ENCODE results near the gene GTF3C1. TPM values are rescaled to one million over a fixed set of nuclear protein-coding genes. Genes with fewer than 3 reads are reported as not detected.
"Not testable (repeated sequence)": the region's sequence is repeated elsewhere in the genome, so short reads cannot be mapped to it uniquely, and the experiment has no call there.

The GTF3C1 gene
- total RNA-seq, 1 donor from 2014 or later = 57.1 TPM

DNA sequence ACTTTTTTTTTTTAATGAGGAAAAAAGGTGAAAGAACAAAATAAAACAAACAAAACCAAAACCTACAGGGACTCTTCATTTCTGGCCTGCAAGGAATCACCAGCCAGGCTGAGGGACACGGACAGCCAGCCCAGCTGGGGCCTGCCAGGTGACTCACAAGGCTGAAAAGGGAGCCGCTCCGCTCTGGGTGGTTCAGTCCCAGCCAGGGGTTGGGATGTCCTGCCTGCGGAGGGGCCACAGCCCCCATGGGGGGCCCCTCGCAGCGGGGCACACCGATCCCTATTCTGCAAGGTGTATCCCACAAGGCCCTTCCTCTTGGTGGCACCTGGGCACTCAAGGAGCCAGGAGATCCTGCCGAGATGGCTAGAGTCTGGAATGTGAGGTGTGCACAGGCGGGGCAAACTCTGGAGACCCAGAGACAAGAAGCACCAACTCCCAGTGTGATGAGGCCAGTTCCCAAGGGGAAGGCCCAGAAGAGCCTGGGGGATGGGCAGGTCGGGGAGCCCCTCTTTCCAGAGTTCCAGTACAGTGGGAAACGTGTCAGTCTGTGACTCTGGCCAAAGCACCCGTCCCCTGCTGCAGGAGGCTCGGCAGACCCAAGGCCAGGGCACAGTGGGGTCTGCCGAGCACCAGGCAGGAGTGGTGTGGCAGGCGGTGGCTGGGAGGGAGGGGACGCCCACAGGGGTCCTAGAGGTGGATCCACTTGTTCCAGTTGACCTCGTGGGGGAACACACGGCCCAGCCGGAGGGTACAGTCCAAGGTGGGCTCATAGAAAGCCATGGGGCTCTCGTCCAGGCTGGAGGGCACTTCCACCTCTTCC, 88.8 kb downstream of the GTF3C1 start:
- ATAC-seq (no peak), DNase-seq (no peak)
- Histone ChIP-seq H3K4me1 (peaks cover 16% of the 10 kb centered on the region), H3K9me3 (no peaks in the 10 kb centered on the region), H3K27me3 (ENCODE audit: low read depth) (no peaks in the 10 kb centered on the region), H3K27ac (peak overlapping the region; percentile 24), H3K36me3 (peaks cover 67% of the 10 kb centered on the region), H3K4me3 (no peak overlapping the region)
- intact Hi-C loops (cut with DNase I) = no loop called here
- TF ChIP-seq, protein P1, sequence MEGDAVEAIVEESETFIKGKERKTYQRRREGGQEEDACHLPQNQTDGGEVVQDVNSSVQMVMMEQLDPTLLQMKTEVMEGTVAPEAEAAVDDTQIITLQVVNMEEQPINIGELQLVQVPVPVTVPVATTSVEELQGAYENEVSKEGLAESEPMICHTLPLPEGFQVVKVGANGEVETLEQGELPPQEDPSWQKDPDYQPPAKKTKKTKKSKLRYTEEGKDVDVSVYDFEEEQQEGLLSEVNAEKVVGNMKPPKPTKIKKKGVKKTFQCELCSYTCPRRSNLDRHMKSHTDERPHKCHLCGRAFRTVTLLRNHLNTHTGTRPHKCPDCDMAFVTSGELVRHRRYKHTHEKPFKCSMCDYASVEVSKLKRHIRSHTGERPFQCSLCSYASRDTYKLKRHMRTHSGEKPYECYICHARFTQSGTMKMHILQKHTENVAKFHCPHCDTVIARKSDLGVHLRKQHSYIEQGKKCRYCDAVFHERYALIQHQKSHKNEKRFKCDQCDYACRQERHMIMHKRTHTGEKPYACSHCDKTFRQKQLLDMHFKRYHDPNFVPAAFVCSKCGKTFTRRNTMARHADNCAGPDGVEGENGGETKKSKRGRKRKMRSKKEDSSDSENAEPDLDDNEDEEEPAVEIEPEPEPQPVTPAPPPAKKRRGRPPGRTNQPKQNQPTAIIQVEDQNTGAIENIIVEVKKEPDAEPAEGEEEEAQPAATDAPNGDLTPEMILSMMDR (IDR thresholded peaks at IDR 0.05) = no peak

DNA sequence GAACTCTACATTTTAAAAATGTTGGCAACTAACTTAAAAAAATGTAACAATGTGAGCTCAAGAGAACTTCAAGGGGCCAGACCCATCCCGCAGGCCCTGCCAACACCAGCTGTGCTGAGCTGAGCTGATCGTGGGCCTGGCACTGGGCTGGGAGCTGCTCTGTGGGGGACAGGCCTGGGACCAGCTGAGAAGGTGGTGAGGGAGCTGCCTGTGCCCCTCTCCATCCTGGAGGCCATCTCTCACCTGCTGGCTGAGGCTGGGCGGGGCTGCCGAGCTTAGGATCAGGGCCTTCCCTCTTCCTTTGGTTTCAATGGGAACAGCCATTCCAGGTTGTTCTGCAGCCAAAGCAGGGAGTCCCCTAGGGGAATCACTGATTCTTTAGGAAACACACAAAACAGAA, 89.5 kb downstream of the GTF3C1 start:
- Histone ChIP-seq H3K36me3 (peaks cover 60% of the 10 kb centered on the region), H3K4me3 (no peak overlapping the region), H3K27ac (peak overlapping the region; percentile 24), H3K4me1 (peaks cover 20% of the 10 kb centered on the region), H3K27me3 (ENCODE audit: low read depth) (no peaks in the 10 kb centered on the region), H3K9me3 (no peaks in the 10 kb centered on the region)
- ATAC-seq (no peak), DNase-seq (no peak)
- intact Hi-C loops (cut with DNase I) = no loop called here
- TF ChIP-seq, protein P1 (IDR thresholded peaks at IDR 0.05) = no peak

- intact Hi-C loops (cut with DNase I) = no loop called here
- no peaks in the 10 kb centered on the region for H3K27me3 ChIP-seq (ENCODE audit: low read depth)
- DNase-seq = no peak
- no peaks in the 10 kb centered on the region for H3K9me3 ChIP-seq
- TF ChIP-seq, protein P1 (IDR thresholded peaks at IDR 0.05) = no peak
- H3K27ac ChIP-seq = no peak overlapping the region
- H3K4me3 ChIP-seq = no peak overlapping the region
- peaks cover 20% of the 10 kb centered on the region for H3K4me1 ChIP-seq
- peaks cover 50% of the 10 kb centered on the region for H3K36me3 ChIP-seq
- no peak for ATAC-seq
These were observed 90.6 kb downstream of the GTF3C1 start for GRCh38 chr16:27458987-27459688.

DNA sequence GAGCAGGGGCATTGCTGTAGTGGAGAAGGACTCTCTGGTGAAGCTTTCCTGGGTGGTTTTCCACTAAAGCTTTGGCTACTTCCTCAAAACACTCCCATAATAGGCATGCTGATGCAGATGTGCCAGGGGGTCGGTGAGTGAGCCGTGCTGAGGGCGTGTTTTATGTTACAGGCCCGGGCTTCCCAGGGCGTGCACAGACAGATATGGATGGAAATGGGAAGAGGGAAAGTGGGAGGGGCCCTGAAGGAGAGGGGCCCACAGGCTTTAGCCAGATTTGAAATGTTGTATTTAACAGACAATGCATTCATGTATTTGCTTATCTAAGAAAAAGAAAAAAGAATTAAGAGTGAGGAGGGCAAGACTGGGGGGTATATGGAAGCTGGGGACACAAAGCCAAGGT, 91.5 kb downstream of the GTF3C1 start:
- TF ChIP-seq, protein P1 (IDR thresholded peaks at IDR 0.05) = no peak
- Histone ChIP-seq H3K9me3 (no peaks in the 10 kb centered on the region), H3K4me1 (peaks cover 20% of the 10 kb centered on the region), H3K27ac (no peak overlapping the region), H3K36me3 (peaks cover 41% of the 10 kb centered on the region), H3K4me3 (no peak overlapping the region), H3K27me3 (ENCODE audit: low read depth) (no peaks in the 10 kb centered on the region)
- intact Hi-C loops (cut with DNase I) = no loop called here
- ATAC-seq (no peak), DNase-seq (no peak)

- DNase-seq; intact Hi-C loops (cut with DNase I): not testable (repeated sequence)
These were observed 92.2 kb downstream of the GTF3C1 start for GRCh38 chr16:27457605-27457900.

DNA sequence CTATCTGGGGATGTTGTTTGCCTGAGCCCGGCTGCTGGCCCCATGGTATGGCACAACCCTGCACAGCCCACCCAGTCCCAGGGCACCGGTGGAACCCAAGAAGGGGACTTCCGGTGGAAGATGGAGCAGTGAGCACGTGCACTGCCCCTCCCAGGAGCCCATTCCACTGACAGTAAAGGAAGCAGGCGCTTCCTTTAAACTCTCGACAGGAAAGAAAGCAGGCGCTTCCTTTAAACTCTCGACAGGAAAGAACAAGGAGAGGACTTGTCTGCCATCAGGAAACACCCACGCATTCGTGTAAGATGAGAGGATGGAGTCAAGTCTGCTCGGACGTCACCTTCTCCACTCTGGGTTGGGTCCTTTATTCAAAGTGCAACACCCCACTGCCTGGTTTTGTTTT, 94.0 kb downstream of the GTF3C1 start:
- intact Hi-C loops (cut with DNase I) = no loop called here

More at GRCh38 chr16:27457605-27457900, 92.2 kb downstream of the GTF3C1 start:
- not testable (repeated sequence) for H3K27ac ChIP-seq; ATAC-seq; H3K4me3 ChIP-seq; H3K9me3 ChIP-seq; H3K27me3 ChIP-seq (ENCODE audit: low read depth)
- Histone ChIP-seq H3K4me1 (peaks cover 20% of the 10 kb centered on the region), H3K36me3 (peaks cover 34% of the 10 kb centered on the region)

More for the DNA sequence above, 94.0 kb downstream of the GTF3C1 start:
- TF ChIP-seq, protein P1 (IDR thresholded peaks at IDR 0.05) = no peak
- H3K27ac ChIP-seq = peak overlapping the region; percentile 53
- H3K9me3 ChIP-seq = no peaks in the 10 kb centered on the region
- no peak overlapping the region for H3K4me3 ChIP-seq
- H3K4me1 ChIP-seq = peaks cover 24% of the 10 kb centered on the region
- peak in 1 of 2 donors; percentile 21 for ATAC-seq
- H3K36me3 ChIP-seq = peaks cover 15% of the 10 kb centered on the region
- DNase-seq = peak; percentile 34
- H3K27me3 ChIP-seq (ENCODE audit: low read depth) = peaks cover 4% of the 10 kb centered on the region
